ENCODE results near the gene OR2G2. TPM values are rescaled to one million over a fixed set of nuclear protein-coding genes. Genes with fewer than 3 reads are reported as not detected.

OR2G2 gene
- total and polyA plus RNA-seq, 2 donors from 2014 or later: not detected

GRCh38 chr1:247561711-247562110 is 26.4 kb upstream of the OR2G2 start:
- DNase-seq (no peak), FAIRE-seq (no peak)
- Histone ChIP-seq H3K4me3 (ENCODE audit: low read length in 3 of 3) (no peak overlapping the region), H3K36me3 (ENCODE audit: control insufficient read depth in 2 of 3, insufficient read depth in 3 of 3, low read length in 3 of 3) (no peaks in the 10 kb centered on the region), H3K4me1 (ENCODE audit: control insufficient read depth in 2 of 3, insufficient read depth in 2 of 3, low read depth in 1 of 3, low read length in 3 of 3) (no peaks in the 10 kb centered on the region), H3K9me3 (ENCODE audit: control insufficient read depth in 2 of 3, insufficient read depth in 1 of 3, low read length in 3 of 3) (no peaks in the 10 kb centered on the region), H3K27ac (ENCODE audit: low read depth in 2 of 2, low read length in 2 of 2) (no peak overlapping the region), H3K27me3 (ENCODE audit: control insufficient read depth, insufficient read depth, low read length) (no peaks in the 10 kb centered on the region), H3K9ac (ENCODE audit: low read length in 3 of 3) (no peak overlapping the region)
- no peak for TF ChIP-seq CTCF (IDR thresholded peaks at IDR 0.05; ENCODE audit: borderline replicate concordance, extremely low read depth, insufficient read depth)
- intact Hi-C loops (cut with DNase I): no loop called here

- H3K9me3 ChIP-seq (ENCODE audit: control insufficient read depth in 2 of 3, insufficient read depth in 1 of 3, low read length in 3 of 3): no peaks in the 10 kb centered on the region
- TF ChIP-seq CTCF (IDR thresholded peaks at IDR 0.05; ENCODE audit: borderline replicate concordance, extremely low read depth, insufficient read depth): no peak
- no peak for DNase-seq
- no peak overlapping the region for H3K9ac ChIP-seq (ENCODE audit: low read length in 3 of 3)
- H3K27me3 ChIP-seq (ENCODE audit: control insufficient read depth, insufficient read depth, low read length): no peaks in the 10 kb centered on the region
- intact Hi-C loops (cut with DNase I): no loop called here
- H3K36me3 ChIP-seq (ENCODE audit: control insufficient read depth in 2 of 3, insufficient read depth in 3 of 3, low read length in 3 of 3): no peaks in the 10 kb centered on the region
- no peak overlapping the region for H3K4me3 ChIP-seq (ENCODE audit: low read length in 3 of 3)
- no peak for FAIRE-seq
- H3K4me1 ChIP-seq (ENCODE audit: control insufficient read depth in 2 of 3, insufficient read depth in 2 of 3, low read depth in 1 of 3, low read length in 3 of 3): no peaks in the 10 kb centered on the region
- no peak overlapping the region for H3K27ac ChIP-seq (ENCODE audit: low read depth in 2 of 2, low read length in 2 of 2)
Measured at GRCh38 chr1:247562198-247562597, 26.0 kb upstream of the OR2G2 start.

- intact Hi-C loops (cut with DNase I): no loop called here
- Histone ChIP-seq H3K9me3 (ENCODE audit: control insufficient read depth in 2 of 3, insufficient read depth in 1 of 3, low read length in 3 of 3) (no peaks in the 10 kb centered on the region), H3K27me3 (ENCODE audit: control insufficient read depth, insufficient read depth, low read length) (no peaks in the 10 kb centered on the region), H3K27ac (ENCODE audit: low read depth in 2 of 2, low read length in 2 of 2) (no peak overlapping the region), H3K4me1 (ENCODE audit: control insufficient read depth in 2 of 3, insufficient read depth in 2 of 3, low read depth in 1 of 3, low read length in 3 of 3) (no peaks in the 10 kb centered on the region), H3K36me3 (ENCODE audit: control insufficient read depth in 2 of 3, insufficient read depth in 3 of 3, low read length in 3 of 3) (no peaks in the 10 kb centered on the region), H3K9ac (ENCODE audit: low read length in 3 of 3) (no peak overlapping the region), H3K4me3 (ENCODE audit: low read length in 3 of 3) (no peak overlapping the region)
- FAIRE-seq: no peak
- TF ChIP-seq CTCF (IDR thresholded peaks at IDR 0.05; ENCODE audit: borderline replicate concordance, extremely low read depth, insufficient read depth): no peak
- DNase-seq: no peak
Measured at GRCh38 chr1:247574236-247574635, 13.9 kb upstream of the OR2G2 start.

GRCh38 chr1:247574664-247575063 is 13.5 kb upstream of the OR2G2 start:
- intact Hi-C loops (cut with DNase I): no loop called here
- DNase-seq (no peak), FAIRE-seq (no peak)
- Histone ChIP-seq H3K27ac (ENCODE audit: low read depth in 2 of 2, low read length in 2 of 2) (no peak overlapping the region), H3K4me1 (ENCODE audit: control insufficient read depth in 2 of 3, insufficient read depth in 2 of 3, low read depth in 1 of 3, low read length in 3 of 3) (no peaks in the 10 kb centered on the region), H3K9ac (ENCODE audit: low read length in 3 of 3) (no peak overlapping the region), H3K4me3 (ENCODE audit: low read length in 3 of 3) (no peak overlapping the region), H3K27me3 (ENCODE audit: control insufficient read depth, insufficient read depth, low read length) (no peaks in the 10 kb centered on the region), H3K36me3 (ENCODE audit: control insufficient read depth in 2 of 3, insufficient read depth in 3 of 3, low read length in 3 of 3) (no peaks in the 10 kb centered on the region), H3K9me3 (ENCODE audit: control insufficient read depth in 2 of 3, insufficient read depth in 1 of 3, low read length in 3 of 3) (no peaks in the 10 kb centered on the region)
- TF ChIP-seq CTCF (IDR thresholded peaks at IDR 0.05; ENCODE audit: borderline replicate concordance, extremely low read depth, insufficient read depth): no peak
